HCT116 (cell line): Measurements from ENCODE around the gene KCNA2. TPM values are rescaled to one million over a fixed set of nuclear protein-coding genes. Genes with fewer than 3 reads are reported as not detected.

Experiments used
- ATAC-seq: fragments of 200-7000 bp; cut with Tn5 transposase; 2 replicates; pipeline ENCODE4 v1.9.1; 2020; ENCODE audit warnings: mild to moderate bottlenecking, moderate library complexity
- BruUV-seq: library from RNA; stranded (reverse); fragments of 400-500 nt; replicated peaks from 2 replicates; lab custom pipeline; 2021; lab: Mats Ljungman, UMichigan
- CTCF ChIA-PET: fragments of 300-600 bp; sonication (Branson Sonifier 250); formaldehyde crosslinking; loops from one replicate; lab custom pipeline; 2021; ENCODE audit warnings: antibody characterized with exemption; lab: Charles Lee
- POLR2A ChIA-PET: fragments of 300-600, 350-600 bp; sonication (Branson Sonifier 250); formaldehyde crosslinking; loops from one replicate; lab custom pipeline; 2021; ENCODE audit warnings: antibody characterized with exemption; lab: Charles Lee
- RAD21 ChIA-PET, 2 experiments: fragments of 300-600 bp; sonication (Branson Sonifier 250); formaldehyde crosslinking; loops; one replicate each; lab custom pipeline; 2023; ENCODE audit warnings: low total read pairs in 2 of 2; ENCODE audit not compliant: uncharacterized antibody in 2 of 2, unreplicated experiment in 2 of 2, low non-redundant PET in 1 of 2; lab: Charles Lee
- DNase-seq: peaks from one replicate; pipeline ENCODE4 v3.0.0-alpha.2; 2010; ENCODE audit warnings: low read depth, low spot score
- H2AFZ ChIP-seq: fragments of 200-600 bp; shearing (Covaris generic), sonication (generic); 2 replicates; pipeline ENCODE4 v1.6.1; 2017; ENCODE audit warnings: low read depth, mixed run types, mixed read lengths, antibody characterized with exemption, low read length; ENCODE audit not compliant: poor library complexity, severe bottlenecking
- H3K27ac ChIP-seq: 2 replicates; pipeline ENCODE4 v1.5.1; 2012; ENCODE audit warnings: low read depth, low read length
- H3K27me3 ChIP-seq: fragments of 200-600 bp; sonication (generic); 2 replicates; pipeline ENCODE4 v1.6.1; 2016; ENCODE audit warnings: mixed run types, low read length, mixed read lengths; ENCODE audit not compliant: insufficient read depth
- H3K36me3 ChIP-seq, 2 experiments: fragments of 200-500 bp in 1 of 2; fragments of 200-600 bp in 1 of 2; sonication (Bioruptor generic) in 1 of 2; sonication (generic) in 1 of 2; 2 replicates each; pipeline versions ENCODE4 v1.5.1 to v1.6.1; 2014 to 2016; ENCODE audit warnings: low read length in 2 of 2, inconsistent platforms in 1 of 2, mixed read lengths in 1 of 2, mixed run types in 1 of 2; ENCODE audit not compliant: insufficient read depth in 2 of 2, control insufficient read depth in 1 of 2
- H3K4me1 ChIP-seq, 2 experiments: fragments of 200-600 bp in 1 of 2; sonication (generic) in 1 of 2; 2 replicates each; pipeline versions ENCODE4 v1.5.1 to v1.6.1; 2012 to 2017; ENCODE audit warnings: low read length in 2 of 2, inconsistent platforms in 1 of 2, mild to moderate bottlenecking in 1 of 2, mixed read lengths in 1 of 2, mixed run types in 1 of 2, moderate library complexity in 1 of 2; ENCODE audit not compliant: insufficient read depth in 2 of 2, control insufficient read depth in 1 of 2
- H3K4me2 ChIP-seq: fragments of 200-600 bp; sonication (generic); 2 replicates; pipeline ENCODE4 v1.6.1; 2017; ENCODE audit warnings: mixed run types, low read length, mixed read lengths
- H3K4me3 ChIP-seq, 2 experiments: fragments of 200-600 bp in 1 of 2; sonication (generic) in 1 of 2; replicated peaks in 1 of 2; 2 replicates each; pipeline ENCODE4 v1.5.1; 2011 to 2016; ENCODE audit warnings: low read length in 2 of 2, control low read depth in 1 of 2, low read depth in 1 of 2, mild to moderate bottlenecking in 1 of 2, mixed read lengths in 1 of 2, mixed run types in 1 of 2
- H3K79me2 ChIP-seq: fragments of 200-600 bp; sonication (generic); 2 replicates; pipeline ENCODE4 v1.6.1; 2017; ENCODE audit warnings: mild to moderate bottlenecking, mixed run types, low read length, moderate library complexity, mixed read lengths; ENCODE audit not compliant: insufficient read depth
- H3K9ac ChIP-seq: fragments of 200-600 bp; sonication (generic); 2 replicates; pipeline ENCODE4 v1.6.1; 2016; ENCODE audit warnings: low read length, mixed read lengths
- H3K9me2 ChIP-seq: fragments of 200-600 bp; sonication (generic), shearing (Covaris generic); 2 replicates; pipeline ENCODE4 v1.6.1; 2017; ENCODE audit warnings: mixed run types, mild to moderate bottlenecking, moderate library complexity; ENCODE audit not compliant: insufficient read depth
- H3K9me3 ChIP-seq, 2 experiments: fragments of 200-500 bp in 1 of 2; fragments of 200-600 bp in 1 of 2; sonication (Bioruptor generic) in 1 of 2; sonication (generic) in 1 of 2; 2 replicates each; pipeline ENCODE4 v1.6.1; 2014 to 2017; ENCODE audit warnings: low read length in 2 of 2, mixed read lengths in 2 of 2, inconsistent platforms in 1 of 2, low read depth in 1 of 2, mild to moderate bottlenecking in 1 of 2, mixed run types in 1 of 2, moderate library complexity in 1 of 2; ENCODE audit not compliant: control insufficient read depth in 1 of 2, insufficient read depth in 1 of 2
- H4K20me1 ChIP-seq: fragments of 200-600 bp; sonication (generic), shearing (Covaris generic); 2 replicates; pipeline ENCODE4 v1.6.1; 2017; ENCODE audit warnings: mixed run types, mild to moderate bottlenecking, moderate library complexity; ENCODE audit not compliant: insufficient read depth
- EGR1 ChIP-seq: IDR thresholded peaks from 2 replicates; pipeline ENCODE4 v1.6.1; 2012; ENCODE audit warnings: low read depth
- ELF1 ChIP-seq: IDR thresholded peaks from 2 replicates; pipeline ENCODE4 v1.6.1; 2012; ENCODE audit warnings: low read depth, borderline replicate concordance
- EZH2 ChIP-seq: fragments of 200-600 bp; sonication (generic); IDR thresholded peaks from 2 replicates; pipeline ENCODE4 v1.6.1; 2017; ENCODE audit warnings: antibody characterized with exemption, mixed run types
- EZH2phosphoT487 ChIP-seq: fragments of 200-600 bp; IDR thresholded peaks from 2 replicates; pipeline ENCODE4 v1.6.1; 2018; ENCODE audit warnings: antibody characterized with exemption, borderline replicate concordance
- FOSL1 ChIP-seq: IDR thresholded peaks from 2 replicates; pipeline ENCODE4 v1.6.1; 2012; ENCODE audit warnings: low read depth
- JUND ChIP-seq: IDR thresholded peaks from 2 replicates; pipeline ENCODE4 v1.6.1; 2012
- POLR2A ChIP-seq: IDR thresholded peaks from 2 replicates; pipeline ENCODE4 v1.7.0; 2011; ENCODE audit warnings: borderline replicate concordance; ENCODE audit not compliant: insufficient read depth, insufficient read length; ENCODE audit errors: extremely low read depth
- POLR2AphosphoS5 ChIP-seq: IDR thresholded peaks from 2 replicates; pipeline ENCODE4 v1.6.1; 2011; ENCODE audit warnings: mild to moderate bottlenecking, low read depth, low read length, moderate library complexity
- SIN3A ChIP-seq: IDR thresholded peaks from 2 replicates; pipeline ENCODE4 v1.6.1; 2012; ENCODE audit warnings: low read depth
- SP1 ChIP-seq: IDR thresholded peaks from 2 replicates; pipeline ENCODE4 v1.6.1; 2012; ENCODE audit warnings: low read depth
- SRF ChIP-seq: IDR thresholded peaks from 2 replicates; pipeline ENCODE4 v1.6.1; 2012; ENCODE audit warnings: low read depth
- TCF7L2 ChIP-seq: IDR thresholded peaks from 2 replicates; pipeline ENCODE4 v1.7.0; 2011; ENCODE audit warnings: borderline replicate concordance, inconsistent platforms; ENCODE audit not compliant: insufficient read depth, insufficient read length; ENCODE audit errors: extremely low read depth
- YY1 ChIP-seq: IDR thresholded peaks from 2 replicates; pipeline ENCODE4 v1.6.1; 2011; ENCODE audit warnings: low read length, low read depth, moderate library complexity, mild to moderate bottlenecking; ENCODE audit not compliant: insufficient replicate concordance; ENCODE audit errors: extremely low read depth
- ZFX ChIP-seq: fragments of 450-650 bp; IDR thresholded peaks from 2 replicates; pipeline ENCODE4 v1.6.1; 2017
- ZNF274 ChIP-seq: fragments of 200-500 bp; sonication (Bioruptor generic); IDR thresholded peaks from 2 replicates; pipeline ENCODE4 v1.6.1; 2014; ENCODE audit warnings: mild to moderate bottlenecking, low read depth, low read length, inconsistent platforms
- intact Hi-C: fragments of 100-400 bp; cut with micrococcal nuclease; formaldehyde crosslinking; loops from 2 replicates; pipeline ENCODE4 v1.10.0; 2022
- total RNA-seq: library from RNA; stranded (reverse); gene quantifications from one replicate; pipeline ENCODE4 v1.2.1, GENCODE V29; 2021; ENCODE audit not compliant: unreplicated experiment
- TF ChIP-seq, protein P1 (sequence below): IDR thresholded peaks from 2 replicates; pipeline ENCODE4 v1.6.1; 2012
- TF ChIP-seq, protein P2 (sequence below): IDR thresholded peaks from 2 replicates; pipeline ENCODE4 v1.6.1; 2012; ENCODE audit warnings: low read depth

Gene KCNA2
- total RNA-seq, 1 experiment from 2014 or later: not detected

DNA sequence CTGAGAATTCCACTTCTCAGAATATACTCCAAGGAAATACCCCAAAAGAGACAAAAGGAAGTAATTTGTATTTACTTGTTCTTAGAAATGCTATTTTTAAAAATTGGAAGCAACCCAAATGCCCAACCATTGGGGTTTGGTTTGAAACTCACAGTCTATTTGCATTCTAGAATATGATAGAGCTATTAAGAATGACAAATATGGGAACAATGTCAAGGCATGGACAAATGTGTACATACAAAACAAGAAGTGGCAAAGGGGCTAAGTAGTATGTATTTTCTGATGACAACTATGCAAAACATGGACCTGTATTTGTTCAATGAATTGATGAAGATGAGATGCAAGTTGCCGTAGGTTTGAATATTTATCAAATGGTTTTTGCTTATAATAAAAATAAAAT is 32.8 kb downstream of the KCNA2 start:
- Histone ChIP-seq H3K27me3 (peaks cover 42% of the 10 kb centered on the region), H3K9ac (no peak overlapping the region), H3K36me3 (no peaks in the 10 kb centered on the region), H3K4me3 (no peak overlapping the region), H3K9me3 (no peaks in the 10 kb centered on the region), H4K20me1 (no peaks in the 10 kb centered on the region; the same call in 1 of the 2 replicates), H2AFZ (no peak overlapping the region), H3K79me2 (no peaks in the 10 kb centered on the region), H3K9me2 (no peaks in the 10 kb centered on the region), H3K27ac (no peak overlapping the region), H3K4me2 (no peak overlapping the region)
- ATAC-seq (no peak), DNase-seq (no peak)
- BruUV-seq: no TSS peak
- RAD21 ChIA-PET: no interaction called here
- POLR2A ChIA-PET: no interaction called here
- CTCF ChIA-PET: no interaction called here
- no peak for TF ChIP-seq EGR1
- TF ChIP-seq FOSL1: no peak
- TF ChIP-seq, all 23 proteins: peak for 0
- intact Hi-C loops: no loop called here
- peaks cover 0 to 6% of the 10 kb centered on the region in 2 experiments; a peak in 1 of 4 replicates for H3K4me1 ChIP-seq

DNA sequence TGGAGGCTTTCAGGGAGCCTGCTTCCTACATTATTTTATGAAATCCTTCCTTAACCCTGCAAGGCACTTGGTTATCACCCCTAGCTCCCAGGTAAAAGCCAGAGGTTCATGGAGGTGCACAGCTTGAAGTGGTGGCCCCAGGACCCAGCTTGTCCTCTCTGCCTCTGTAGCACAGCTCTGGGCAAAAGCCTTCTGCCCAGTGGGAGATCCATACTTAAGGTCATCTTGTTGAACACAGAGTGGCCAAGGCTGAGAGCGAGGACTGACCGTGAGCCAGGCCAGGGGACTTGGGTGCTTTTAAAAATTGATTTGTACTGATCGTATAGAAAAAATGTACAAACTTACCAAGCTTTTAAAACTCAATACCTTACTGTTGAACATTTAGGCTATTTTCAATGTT is 33.4 kb downstream of the KCNA2 start:
- RAD21 ChIA-PET: no interaction called here
- no peak overlapping the region for H3K4me2 ChIP-seq
- H2AFZ ChIP-seq: no peak overlapping the region
- DNase-seq: no peak
- no peaks in the 10 kb centered on the region for H3K36me3 ChIP-seq
- intact Hi-C loops: no loop called here
- H3K79me2 ChIP-seq: no peaks in the 10 kb centered on the region
- H3K9ac ChIP-seq: no peak overlapping the region
- BruUV-seq: no TSS peak
- H3K9me3 ChIP-seq: no peaks in the 10 kb centered on the region
- no peak overlapping the region for H3K4me3 ChIP-seq
- peaks cover 42% of the 10 kb centered on the region for H3K27me3 ChIP-seq
- no peak overlapping the region for H3K27ac ChIP-seq
- ATAC-seq: no peak
- CTCF ChIA-PET: no interaction called here
- H4K20me1 ChIP-seq: no peaks in the 10 kb centered on the region
- TF ChIP-seq POLR2A (no peak), POLR2AphosphoS5 (no peak), TCF7L2 (no peak), EZH2 (no peak), SIN3A (no peak), SP1 (no peak), YY1 (no peak), ELF1 (no peak), SRF (no peak), JUND (no peak), ZFX (no peak), EZH2phosphoT487 (no peak), FOSL1 (no peak), ZNF274 (no peak)
- TF ChIP-seq, protein P1, sequence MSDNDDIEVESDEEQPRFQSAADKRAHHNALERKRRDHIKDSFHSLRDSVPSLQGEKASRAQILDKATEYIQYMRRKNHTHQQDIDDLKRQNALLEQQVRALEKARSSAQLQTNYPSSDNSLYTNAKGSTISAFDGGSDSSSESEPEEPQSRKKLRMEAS: no peak
- TF ChIP-seq, protein P2, sequence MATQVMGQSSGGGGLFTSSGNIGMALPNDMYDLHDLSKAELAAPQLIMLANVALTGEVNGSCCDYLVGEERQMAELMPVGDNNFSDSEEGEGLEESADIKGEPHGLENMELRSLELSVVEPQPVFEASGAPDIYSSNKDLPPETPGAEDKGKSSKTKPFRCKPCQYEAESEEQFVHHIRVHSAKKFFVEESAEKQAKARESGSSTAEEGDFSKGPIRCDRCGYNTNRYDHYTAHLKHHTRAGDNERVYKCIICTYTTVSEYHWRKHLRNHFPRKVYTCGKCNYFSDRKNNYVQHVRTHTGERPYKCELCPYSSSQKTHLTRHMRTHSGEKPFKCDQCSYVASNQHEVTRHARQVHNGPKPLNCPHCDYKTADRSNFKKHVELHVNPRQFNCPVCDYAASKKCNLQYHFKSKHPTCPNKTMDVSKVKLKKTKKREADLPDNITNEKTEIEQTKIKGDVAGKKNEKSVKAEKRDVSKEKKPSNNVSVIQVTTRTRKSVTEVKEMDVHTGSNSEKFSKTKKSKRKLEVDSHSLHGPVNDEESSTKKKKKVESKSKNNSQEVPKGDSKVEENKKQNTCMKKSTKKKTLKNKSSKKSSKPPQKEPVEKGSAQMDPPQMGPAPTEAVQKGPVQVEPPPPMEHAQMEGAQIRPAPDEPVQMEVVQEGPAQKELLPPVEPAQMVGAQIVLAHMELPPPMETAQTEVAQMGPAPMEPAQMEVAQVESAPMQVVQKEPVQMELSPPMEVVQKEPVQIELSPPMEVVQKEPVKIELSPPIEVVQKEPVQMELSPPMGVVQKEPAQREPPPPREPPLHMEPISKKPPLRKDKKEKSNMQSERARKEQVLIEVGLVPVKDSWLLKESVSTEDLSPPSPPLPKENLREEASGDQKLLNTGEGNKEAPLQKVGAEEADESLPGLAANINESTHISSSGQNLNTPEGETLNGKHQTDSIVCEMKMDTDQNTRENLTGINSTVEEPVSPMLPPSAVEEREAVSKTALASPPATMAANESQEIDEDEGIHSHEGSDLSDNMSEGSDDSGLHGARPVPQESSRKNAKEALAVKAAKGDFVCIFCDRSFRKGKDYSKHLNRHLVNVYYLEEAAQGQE: no peak
- POLR2A ChIA-PET: no interaction called here
- peaks cover 0 to 6% of the 10 kb centered on the region in 2 experiments; a peak in 1 of 4 replicates for H3K4me1 ChIP-seq
- H3K9me2 ChIP-seq: no peaks in the 10 kb centered on the region
